ENCODE measurements around the gene ABCB11. TPM values are rescaled to one million over a fixed set of nuclear protein-coding genes. Genes with fewer than 3 reads are reported as not detected.

ABCB11 gene
- total and polyA plus RNA-seq, 2 donors from 2014 or later = 0.03 TPM; not detected in 1

DNA sequence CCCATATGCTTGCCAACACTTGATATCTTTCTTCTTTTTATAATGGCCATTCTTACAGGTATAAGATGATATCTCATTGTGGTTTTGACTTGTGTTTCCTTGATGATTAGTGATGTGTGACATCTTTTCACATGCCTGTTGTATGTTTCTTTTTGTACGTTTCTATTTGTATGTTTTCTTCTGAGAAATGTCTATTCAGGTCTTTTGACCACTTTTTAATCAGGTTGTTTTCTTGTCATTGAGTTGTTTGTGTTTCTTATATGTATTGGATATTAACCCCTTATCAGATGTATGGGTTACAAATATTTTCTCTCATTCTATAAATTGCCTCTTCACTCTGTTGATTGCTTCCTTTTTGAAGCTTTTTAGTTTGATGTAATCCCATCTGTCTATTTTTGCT, 42.4 kb downstream of the ABCB11 start:
- intact Hi-C loops (cut with DNase I) = no loop called here
- H3K9me3 ChIP-seq (ENCODE audit: control insufficient read depth in 2 of 3, insufficient read depth in 1 of 3, low read length in 3 of 3) = no peaks in the 10 kb centered on the region
- no peak overlapping the region for H3K9ac ChIP-seq (ENCODE audit: low read length in 3 of 3)
- H3K4me3 ChIP-seq (ENCODE audit: low read length in 3 of 3) = no peak overlapping the region
- H3K27ac ChIP-seq (ENCODE audit: low read depth in 2 of 2, low read length in 2 of 2) = no peak overlapping the region
- no peaks in the 10 kb centered on the region for H3K36me3 ChIP-seq (ENCODE audit: control insufficient read depth in 2 of 3, insufficient read depth in 3 of 3, low read length in 3 of 3)
- no peaks in the 10 kb centered on the region for H3K4me1 ChIP-seq (ENCODE audit: control insufficient read depth in 2 of 3, insufficient read depth in 2 of 3, low read depth in 1 of 3, low read length in 3 of 3)
- no peak for DNase-seq
- FAIRE-seq = no peak
- TF ChIP-seq, protein P1, sequence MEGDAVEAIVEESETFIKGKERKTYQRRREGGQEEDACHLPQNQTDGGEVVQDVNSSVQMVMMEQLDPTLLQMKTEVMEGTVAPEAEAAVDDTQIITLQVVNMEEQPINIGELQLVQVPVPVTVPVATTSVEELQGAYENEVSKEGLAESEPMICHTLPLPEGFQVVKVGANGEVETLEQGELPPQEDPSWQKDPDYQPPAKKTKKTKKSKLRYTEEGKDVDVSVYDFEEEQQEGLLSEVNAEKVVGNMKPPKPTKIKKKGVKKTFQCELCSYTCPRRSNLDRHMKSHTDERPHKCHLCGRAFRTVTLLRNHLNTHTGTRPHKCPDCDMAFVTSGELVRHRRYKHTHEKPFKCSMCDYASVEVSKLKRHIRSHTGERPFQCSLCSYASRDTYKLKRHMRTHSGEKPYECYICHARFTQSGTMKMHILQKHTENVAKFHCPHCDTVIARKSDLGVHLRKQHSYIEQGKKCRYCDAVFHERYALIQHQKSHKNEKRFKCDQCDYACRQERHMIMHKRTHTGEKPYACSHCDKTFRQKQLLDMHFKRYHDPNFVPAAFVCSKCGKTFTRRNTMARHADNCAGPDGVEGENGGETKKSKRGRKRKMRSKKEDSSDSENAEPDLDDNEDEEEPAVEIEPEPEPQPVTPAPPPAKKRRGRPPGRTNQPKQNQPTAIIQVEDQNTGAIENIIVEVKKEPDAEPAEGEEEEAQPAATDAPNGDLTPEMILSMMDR (IDR thresholded peaks at IDR 0.05; ENCODE audit: borderline replicate concordance, extremely low read depth, insufficient read depth) = no peak
- H3K27me3 ChIP-seq (ENCODE audit: control insufficient read depth, insufficient read depth, low read length) = no peaks in the 10 kb centered on the region

DNA sequence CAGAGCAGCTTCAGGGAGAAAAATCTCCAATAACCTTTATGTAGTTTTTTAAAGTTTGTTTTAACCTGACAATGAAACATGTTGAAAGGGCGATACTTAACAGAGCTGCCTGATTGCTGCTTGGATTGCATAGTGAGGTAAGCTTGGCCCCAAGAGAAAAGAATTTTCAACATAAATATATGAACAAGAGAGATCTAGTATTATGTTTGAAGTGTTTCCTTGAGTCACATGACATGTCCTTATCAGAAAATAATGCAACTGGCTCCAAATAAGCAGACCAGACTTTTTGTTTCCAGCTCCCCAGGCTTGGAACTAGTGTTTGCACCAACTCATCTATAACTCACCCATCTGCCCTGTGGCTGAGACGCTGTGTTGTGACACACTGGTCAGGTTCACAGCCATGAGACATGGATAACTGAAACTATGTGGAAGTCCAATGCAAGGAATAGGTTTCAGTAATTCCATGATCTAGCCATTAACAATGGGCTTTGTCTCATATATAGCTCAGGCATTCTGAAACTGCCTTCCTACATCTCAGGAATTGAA, 44.7 kb downstream of the ABCB11 start:
- H3K9me3 ChIP-seq (ENCODE audit: control insufficient read depth in 2 of 3, insufficient read depth in 1 of 3, low read length in 3 of 3) = no peaks in the 10 kb centered on the region
- H3K36me3 ChIP-seq (ENCODE audit: control insufficient read depth in 2 of 3, insufficient read depth in 3 of 3, low read length in 3 of 3) = no peaks in the 10 kb centered on the region
- no peak overlapping the region for H3K4me3 ChIP-seq (ENCODE audit: low read length in 3 of 3)
- H3K27ac ChIP-seq (ENCODE audit: low read depth in 2 of 2, low read length in 2 of 2) = no peak overlapping the region
- DNase-seq = no peak
- no peak for FAIRE-seq
- TF ChIP-seq, protein P1 (IDR thresholded peaks at IDR 0.05; ENCODE audit: borderline replicate concordance, extremely low read depth, insufficient read depth) = no peak
- H3K4me1 ChIP-seq (ENCODE audit: control insufficient read depth in 2 of 3, insufficient read depth in 2 of 3, low read depth in 1 of 3, low read length in 3 of 3) = no peaks in the 10 kb centered on the region
- H3K27me3 ChIP-seq (ENCODE audit: control insufficient read depth, insufficient read depth, low read length) = no peaks in the 10 kb centered on the region
- intact Hi-C loops (cut with DNase I) = no loop called here
- H3K9ac ChIP-seq (ENCODE audit: low read length in 3 of 3) = no peak overlapping the region

DNA sequence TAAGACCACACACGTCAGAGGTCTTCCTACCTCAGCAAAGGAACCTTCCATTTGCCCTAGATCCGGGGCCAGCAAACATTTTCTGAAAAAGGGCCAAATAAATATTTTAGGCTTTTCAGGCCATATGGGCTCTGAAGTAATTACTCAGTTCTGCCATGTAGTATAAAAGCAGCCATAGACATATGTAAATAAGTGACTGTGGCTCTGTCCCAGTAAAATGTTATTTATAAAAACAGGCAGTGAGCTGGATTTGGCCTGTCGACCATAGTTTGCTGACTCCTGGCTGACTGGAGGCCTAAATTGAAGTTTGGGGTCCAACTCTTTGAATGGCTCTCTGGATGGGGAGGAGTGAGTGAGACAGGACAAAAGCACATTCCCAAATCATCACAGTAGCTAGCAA, 49.5 kb downstream of the ABCB11 start:
- H3K9ac ChIP-seq (ENCODE audit: low read length in 3 of 3) = no peak overlapping the region
- no peaks in the 10 kb centered on the region for H3K9me3 ChIP-seq (ENCODE audit: control insufficient read depth in 2 of 3, insufficient read depth in 1 of 3, low read length in 3 of 3)
- FAIRE-seq (no peak), DNase-seq (no peak)
- no peak overlapping the region for H3K27ac ChIP-seq (ENCODE audit: low read depth in 2 of 2, low read length in 2 of 2)
- TF ChIP-seq, protein P1 (IDR thresholded peaks at IDR 0.05; ENCODE audit: borderline replicate concordance, extremely low read depth, insufficient read depth) = no peak
- no peak overlapping the region for H3K4me3 ChIP-seq (ENCODE audit: low read length in 3 of 3)
- H3K27me3 ChIP-seq (ENCODE audit: control insufficient read depth, insufficient read depth, low read length) = no peaks in the 10 kb centered on the region
- intact Hi-C loops (cut with DNase I) = no loop called here
- H3K4me1 ChIP-seq (ENCODE audit: control insufficient read depth in 2 of 3, insufficient read depth in 2 of 3, low read depth in 1 of 3, low read length in 3 of 3) = no peaks in the 10 kb centered on the region
- H3K36me3 ChIP-seq (ENCODE audit: control insufficient read depth in 2 of 3, insufficient read depth in 3 of 3, low read length in 3 of 3) = no peaks in the 10 kb centered on the region

DNA sequence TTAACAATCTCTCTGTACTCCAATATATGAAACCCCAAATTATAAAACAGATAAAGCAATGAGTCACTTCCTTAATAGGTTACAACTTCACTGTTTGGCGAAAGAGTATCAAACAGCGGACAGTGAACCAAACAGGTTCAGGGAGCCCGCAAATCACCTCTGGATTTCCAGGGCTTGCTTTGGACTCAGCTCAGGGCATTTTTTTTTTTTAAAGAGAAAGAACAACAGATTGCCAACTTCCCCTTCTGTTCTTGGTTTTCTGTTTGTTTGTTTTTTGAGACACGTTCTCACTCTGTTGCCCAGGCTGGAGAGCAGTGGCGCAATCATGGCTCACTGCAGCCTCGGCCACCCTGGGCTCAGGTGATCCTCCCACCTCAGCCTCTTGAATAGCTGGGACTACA, 52.7 kb downstream of the ABCB11 start:
- H3K4me1 ChIP-seq (ENCODE audit: control insufficient read depth in 2 of 3, insufficient read depth in 2 of 3, low read depth in 1 of 3, low read length in 3 of 3) = no peaks in the 10 kb centered on the region
- H3K36me3 ChIP-seq (ENCODE audit: control insufficient read depth in 2 of 3, insufficient read depth in 3 of 3, low read length in 3 of 3) = no peaks in the 10 kb centered on the region
- no peak overlapping the region for H3K4me3 ChIP-seq (ENCODE audit: low read length in 3 of 3)
- FAIRE-seq (no peak), DNase-seq (no peak)
- H3K9me3 ChIP-seq (ENCODE audit: control insufficient read depth in 2 of 3, insufficient read depth in 1 of 3, low read length in 3 of 3) = no peaks in the 10 kb centered on the region
- TF ChIP-seq, protein P1 (IDR thresholded peaks at IDR 0.05; ENCODE audit: borderline replicate concordance, extremely low read depth, insufficient read depth) = no peak
- H3K27me3 ChIP-seq (ENCODE audit: control insufficient read depth, insufficient read depth, low read length) = no peaks in the 10 kb centered on the region
- no peak overlapping the region for H3K9ac ChIP-seq (ENCODE audit: low read length in 3 of 3)
- no peak overlapping the region for H3K27ac ChIP-seq (ENCODE audit: low read depth in 2 of 2, low read length in 2 of 2)
- intact Hi-C loops (cut with DNase I) = no loop called here

Data from kidney (tissue), 14 donors.